H1 (cell line): ENCODE measurements around the gene TLR9. TPM values are rescaled to one million over a fixed set of nuclear protein-coding genes. Genes with fewer than 3 reads are reported as not detected.

Experiments
- SIN3A ChIP-seq, 2 experiments: IDR thresholded peaks in 1 of 2; conservative IDR thresholded peaks in 1 of 2; 2 replicates each; pipeline ENCODE4 v1.6.1; 2011 to 2012; ENCODE audit warnings: low read length in 2 of 2, improper control_type of control experiment in 1 of 2, low read depth in 1 of 2, mild to moderate bottlenecking in 1 of 2
- TAF7 ChIP-seq: optimal IDR thresholded peaks from 2 replicates; pipeline ENCODE3; 2011; ENCODE audit warnings: low read depth, mild to moderate bottlenecking, inconsistent platforms, low read length, moderate library complexity, borderline replicate concordance
- TEAD4 ChIP-seq: IDR thresholded peaks from 2 replicates; pipeline ENCODE4 v1.6.1; 2012; ENCODE audit warnings: low read depth, low read length, inconsistent platforms, mixed read lengths
- YY1 ChIP-seq: IDR thresholded peaks from 2 replicates; pipeline ENCODE4 v1.6.1; 2011; ENCODE audit warnings: low read depth, mild to moderate bottlenecking, low read length
- polyA plus RNA-seq, 7 experiments: library from polyadenylated mRNA; depleted of rRNA in 3 of 7; stranded (reverse) in 5 of 7; unstranded in 2 of 7; fragments of >200 nt in 5 of 7; fragments of 200-250 nt in 2 of 7; gene quantifications; 1 replicate in 5 of 7; 2 replicates in 1 of 7; 4 replicates in 1 of 7; pipeline versions ENCODE4 v1.2.1 to v1.2.3, GENCODE V29; 2011 to 2013; ENCODE audit warnings: missing spikeins in 2 of 7, mixed read lengths in 2 of 7
- total RNA-seq: library from RNA; stranded (reverse); fragmentation: NEBNext Ultra II Directional; extraction: Animal tissue kit (Norgen Biotek cat#: 25700); gene quantifications from 2 replicates; pipeline ENCODE4 v1.2.1, GENCODE V29; 2021
- TF ChIP-seq, protein P1 (sequence below), 3 experiments: IDR thresholded peaks; 1 replicate in 2 of 3; 2 replicates in 1 of 3; pipeline versions ENCODE4 v1.5.1 to v1.6.1; 2011; ENCODE audit warnings: low read length in 3 of 3, mild to moderate bottlenecking in 3 of 3, inconsistent platforms in 2 of 3, low read depth in 1 of 3, moderate library complexity in 1 of 3; ENCODE audit not compliant: insufficient read depth in 1 of 3; ENCODE audit errors: control extremely low read depth in 1 of 3

Gene TLR9
- total and polyA plus RNA-seq, 2 of the 8 experiments (the other 6 are each of a cell fraction or from before 2014, with no cell fraction given): 0.05 TPM; not detected in 1

DNA sequence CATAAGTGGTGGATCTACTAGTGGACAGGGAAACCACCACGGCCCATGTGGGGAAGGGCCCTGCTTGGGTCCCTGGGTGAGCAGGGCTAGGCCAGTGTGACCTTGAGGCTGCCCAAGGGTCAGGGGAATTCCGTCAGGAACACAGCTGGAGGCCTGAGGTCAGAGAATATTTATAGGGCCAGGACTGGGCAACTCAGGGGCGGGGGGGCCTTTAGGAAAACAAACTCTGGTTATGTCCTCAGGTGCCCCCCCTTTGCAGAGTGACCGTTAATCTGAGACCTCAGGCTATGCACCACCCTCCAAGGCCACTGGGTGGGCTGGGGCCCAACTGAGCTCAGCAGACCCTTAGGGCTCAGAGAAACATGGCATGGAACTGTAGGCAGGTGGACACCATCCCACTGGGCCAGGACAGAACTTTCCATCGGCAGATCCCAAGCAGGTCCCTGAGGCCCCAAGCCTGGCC, 11.0 kb upstream of the TLR9 start (continued):
- TF ChIP-seq, protein P1, sequence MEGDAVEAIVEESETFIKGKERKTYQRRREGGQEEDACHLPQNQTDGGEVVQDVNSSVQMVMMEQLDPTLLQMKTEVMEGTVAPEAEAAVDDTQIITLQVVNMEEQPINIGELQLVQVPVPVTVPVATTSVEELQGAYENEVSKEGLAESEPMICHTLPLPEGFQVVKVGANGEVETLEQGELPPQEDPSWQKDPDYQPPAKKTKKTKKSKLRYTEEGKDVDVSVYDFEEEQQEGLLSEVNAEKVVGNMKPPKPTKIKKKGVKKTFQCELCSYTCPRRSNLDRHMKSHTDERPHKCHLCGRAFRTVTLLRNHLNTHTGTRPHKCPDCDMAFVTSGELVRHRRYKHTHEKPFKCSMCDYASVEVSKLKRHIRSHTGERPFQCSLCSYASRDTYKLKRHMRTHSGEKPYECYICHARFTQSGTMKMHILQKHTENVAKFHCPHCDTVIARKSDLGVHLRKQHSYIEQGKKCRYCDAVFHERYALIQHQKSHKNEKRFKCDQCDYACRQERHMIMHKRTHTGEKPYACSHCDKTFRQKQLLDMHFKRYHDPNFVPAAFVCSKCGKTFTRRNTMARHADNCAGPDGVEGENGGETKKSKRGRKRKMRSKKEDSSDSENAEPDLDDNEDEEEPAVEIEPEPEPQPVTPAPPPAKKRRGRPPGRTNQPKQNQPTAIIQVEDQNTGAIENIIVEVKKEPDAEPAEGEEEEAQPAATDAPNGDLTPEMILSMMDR (IDR thresholded peaks at IDR 0.05; ENCODE audit: control extremely low read depth in 1 of 3, insufficient read depth in 1 of 3, low read depth in 1 of 3, low read length in 3 of 3): no peak
- TF ChIP-seq TAF7: no peak
- TF ChIP-seq YY1: no peak
- TF ChIP-seq SIN3A (conservative IDR thresholded peaks at IDR 0.05 in 1 of 2, IDR thresholded peaks at IDR 0.05 in 1 of 2; ENCODE audit: low read depth in 1 of 2, low read length in 2 of 2): no peak
- TF ChIP-seq TEAD4: no peak
